ENCODE measurements around the gene C12orf56.
A peak's percentile ranks its signal among the peaks of the same experiment; 100 is the strongest.

DNA sequence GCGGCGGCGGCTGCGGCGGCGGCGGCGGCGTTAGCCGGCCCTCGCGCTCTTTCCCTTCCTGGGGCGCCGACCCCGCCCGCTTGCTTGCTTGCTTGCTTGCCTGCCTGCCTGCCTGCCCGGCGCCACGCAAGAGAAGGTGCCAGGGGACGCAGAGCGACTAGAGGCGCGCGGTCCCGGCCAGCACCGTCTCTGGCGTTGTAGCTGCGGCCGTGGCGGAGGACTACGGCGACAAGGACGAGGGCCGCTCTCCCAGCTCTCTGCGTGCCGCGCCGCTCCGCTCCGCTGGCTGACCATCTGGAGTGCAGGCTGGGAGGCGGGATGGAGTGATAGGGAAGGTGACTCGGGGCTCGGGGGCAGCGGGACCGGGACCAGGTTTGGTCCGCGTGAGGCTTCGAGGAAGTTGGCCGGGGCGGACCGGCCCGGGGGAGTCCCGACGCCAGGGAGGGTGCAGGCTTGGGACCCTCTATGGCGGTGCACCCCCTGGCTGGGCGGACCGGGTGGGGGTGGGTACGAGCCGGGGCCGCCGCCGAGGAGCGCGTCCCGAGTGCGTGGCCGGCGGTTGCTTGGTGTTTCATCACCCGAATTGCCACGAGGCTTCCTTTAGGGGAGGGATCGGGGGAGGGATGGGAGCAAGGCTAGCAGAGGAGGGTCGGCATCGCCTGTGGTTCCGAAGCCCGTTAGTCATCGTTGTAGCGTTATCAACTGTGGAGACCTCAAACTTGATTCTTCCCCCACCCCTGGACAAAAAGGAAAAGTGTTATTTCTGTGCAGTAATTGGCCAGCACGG lies 14.1 kb upstream of the C12orf56 start:
- TF ChIP-seq, protein P1, sequence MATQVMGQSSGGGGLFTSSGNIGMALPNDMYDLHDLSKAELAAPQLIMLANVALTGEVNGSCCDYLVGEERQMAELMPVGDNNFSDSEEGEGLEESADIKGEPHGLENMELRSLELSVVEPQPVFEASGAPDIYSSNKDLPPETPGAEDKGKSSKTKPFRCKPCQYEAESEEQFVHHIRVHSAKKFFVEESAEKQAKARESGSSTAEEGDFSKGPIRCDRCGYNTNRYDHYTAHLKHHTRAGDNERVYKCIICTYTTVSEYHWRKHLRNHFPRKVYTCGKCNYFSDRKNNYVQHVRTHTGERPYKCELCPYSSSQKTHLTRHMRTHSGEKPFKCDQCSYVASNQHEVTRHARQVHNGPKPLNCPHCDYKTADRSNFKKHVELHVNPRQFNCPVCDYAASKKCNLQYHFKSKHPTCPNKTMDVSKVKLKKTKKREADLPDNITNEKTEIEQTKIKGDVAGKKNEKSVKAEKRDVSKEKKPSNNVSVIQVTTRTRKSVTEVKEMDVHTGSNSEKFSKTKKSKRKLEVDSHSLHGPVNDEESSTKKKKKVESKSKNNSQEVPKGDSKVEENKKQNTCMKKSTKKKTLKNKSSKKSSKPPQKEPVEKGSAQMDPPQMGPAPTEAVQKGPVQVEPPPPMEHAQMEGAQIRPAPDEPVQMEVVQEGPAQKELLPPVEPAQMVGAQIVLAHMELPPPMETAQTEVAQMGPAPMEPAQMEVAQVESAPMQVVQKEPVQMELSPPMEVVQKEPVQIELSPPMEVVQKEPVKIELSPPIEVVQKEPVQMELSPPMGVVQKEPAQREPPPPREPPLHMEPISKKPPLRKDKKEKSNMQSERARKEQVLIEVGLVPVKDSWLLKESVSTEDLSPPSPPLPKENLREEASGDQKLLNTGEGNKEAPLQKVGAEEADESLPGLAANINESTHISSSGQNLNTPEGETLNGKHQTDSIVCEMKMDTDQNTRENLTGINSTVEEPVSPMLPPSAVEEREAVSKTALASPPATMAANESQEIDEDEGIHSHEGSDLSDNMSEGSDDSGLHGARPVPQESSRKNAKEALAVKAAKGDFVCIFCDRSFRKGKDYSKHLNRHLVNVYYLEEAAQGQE (IDR thresholded peaks at IDR 0.05; ENCODE audit: insufficient read depth in 1 of 2, low read depth in 2 of 2, low read length in 2 of 2): peak; percentile 5 to 32; a peak in 1 of 4 replicates
- TF ChIP-seq TAF1 (IDR thresholded peaks at IDR 0.05; ENCODE audit: borderline replicate concordance, insufficient read depth, low read length) (peak; percentile 77; the same call in 1 of the 2 replicates), POLR2AphosphoS5 (IDR thresholded peaks at IDR 0.05; ENCODE audit: low read depth, low read length) (peak; percentile 83)

Measured in PFSK-1 (cell line).